ENCODE measurements around the gene CASKIN2. TPM values are rescaled to one million over a fixed set of nuclear protein-coding genes. Genes with fewer than 3 reads are reported as not detected.

The CASKIN2 gene
- total RNA-seq, 2 donors from 2014 or later: 37.7 to 60.2 TPM

DNA sequence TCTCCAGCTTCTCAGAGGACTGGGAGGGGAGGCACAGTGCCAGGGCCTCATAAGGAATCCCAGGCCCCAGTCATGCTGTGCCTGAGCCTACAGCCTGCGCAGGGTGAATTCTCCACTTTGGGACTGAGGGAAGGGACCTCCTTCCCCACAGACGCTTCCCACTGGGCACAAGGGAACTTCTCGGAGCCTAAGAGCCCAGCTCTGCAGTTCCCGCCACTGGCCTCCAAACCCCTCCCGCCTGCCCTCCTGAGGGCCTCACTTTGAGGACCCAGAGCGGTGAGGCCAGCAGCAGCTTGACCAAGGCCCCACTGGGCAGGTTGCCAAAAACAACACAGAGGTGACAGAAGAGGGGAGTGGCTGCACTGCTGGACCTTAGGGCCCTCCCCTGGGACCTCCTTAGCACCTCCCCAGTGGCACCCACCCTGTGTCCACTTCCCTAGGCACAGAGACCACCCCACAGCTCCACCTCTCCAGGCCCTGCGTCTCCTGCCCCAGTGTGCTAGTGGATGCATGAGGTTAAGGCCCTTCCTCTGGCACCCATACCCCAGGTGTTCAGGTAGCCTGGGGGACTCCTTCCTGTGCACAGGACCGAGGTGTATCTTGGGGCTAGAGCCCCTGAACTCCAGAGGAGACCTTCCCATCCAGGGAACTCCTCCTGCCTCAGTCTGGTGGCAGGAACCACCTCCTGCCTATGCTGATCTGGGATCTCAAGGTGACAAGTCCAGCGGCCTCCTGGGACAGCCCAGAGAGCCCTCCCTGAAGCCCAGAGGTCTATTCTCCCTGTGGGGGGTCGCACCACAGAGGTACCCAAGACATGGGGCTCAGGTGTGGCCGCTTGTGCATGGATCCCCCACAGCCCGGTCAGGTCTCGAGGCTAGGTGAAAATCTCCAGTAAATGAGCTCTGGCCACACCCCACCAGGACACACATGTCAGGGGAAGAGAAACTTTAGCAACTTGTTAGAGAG, 3.4 kb downstream of the CASKIN2 start:
- peak; percentile 76 for DNase-seq
- intact Hi-C loops (cut with DNase I): loop anchor here in 1 of 2 donors (10.0 kb wide), 2 partner anchors 57 to 87 kb away; partner anchors contain the start of gene TMEM94
- no peak for ATAC-seq

DNA sequence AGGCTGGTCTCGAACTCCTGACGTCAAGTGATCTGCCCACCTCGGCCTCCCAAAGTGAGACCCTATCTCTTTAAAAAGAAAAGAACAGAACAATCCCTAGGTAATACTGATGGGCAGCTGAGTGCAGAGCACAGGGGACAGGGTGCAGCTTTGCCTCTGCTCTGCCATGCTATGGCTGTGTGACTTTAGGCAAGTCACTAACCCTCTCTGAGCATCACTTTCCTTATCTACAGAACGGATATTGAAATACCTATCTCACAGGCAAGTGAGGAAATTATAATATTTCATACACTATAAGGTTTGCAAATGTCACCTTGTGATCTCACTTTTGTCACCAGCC, 4.1 kb downstream of the CASKIN2 start:
- DNase-seq (no peak), ATAC-seq (no peak)
- intact Hi-C loops (cut with DNase I): loop anchor here in 1 of 2 donors (10.0 kb wide), 2 partner anchors 56 to 86 kb away; partner anchors contain the start of gene TMEM94

DNA sequence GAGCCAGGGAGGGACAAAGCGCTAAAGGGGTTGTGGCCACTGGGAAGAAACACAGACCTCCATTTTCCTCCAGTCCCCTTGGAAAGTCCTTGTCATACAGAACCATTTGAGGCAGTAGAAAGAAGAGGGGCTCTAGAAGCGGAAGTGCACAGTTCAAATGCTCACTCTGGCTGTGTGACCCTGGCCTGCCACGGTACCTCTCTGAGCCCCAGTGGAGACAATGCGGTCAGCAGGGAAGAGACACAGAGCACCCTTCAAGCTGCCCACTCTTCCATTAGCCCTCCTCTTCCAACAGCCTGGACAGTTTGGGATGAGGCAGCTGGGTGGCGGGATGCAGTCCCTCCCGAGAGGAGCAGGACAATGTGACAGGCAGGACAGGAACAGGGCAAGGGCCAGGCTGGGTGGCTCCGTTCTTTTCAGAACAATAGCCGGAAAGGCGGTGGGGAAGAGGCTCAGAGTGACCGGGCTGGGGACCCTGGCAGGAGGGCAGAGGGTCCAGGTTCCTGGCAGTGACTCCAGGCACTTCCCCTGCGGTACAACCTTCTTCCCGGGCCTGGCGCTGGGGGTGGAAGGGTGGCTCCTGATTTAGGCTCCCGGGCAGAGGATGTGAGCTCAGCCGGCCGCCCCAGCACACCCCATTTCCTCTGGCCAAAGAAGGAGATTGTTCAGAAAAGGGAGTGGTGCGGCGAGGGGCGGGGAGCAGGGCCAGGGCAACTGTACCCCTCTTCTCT, 5.6 kb downstream of the CASKIN2 start:
- ATAC-seq: peak; percentile 33 to 48
- intact Hi-C loops (cut with DNase I): loop anchor here in 1 of 2 donors (10.0 kb wide), 2 partner anchors 55 to 85 kb away; partner anchors contain the start of gene TMEM94

DNA sequence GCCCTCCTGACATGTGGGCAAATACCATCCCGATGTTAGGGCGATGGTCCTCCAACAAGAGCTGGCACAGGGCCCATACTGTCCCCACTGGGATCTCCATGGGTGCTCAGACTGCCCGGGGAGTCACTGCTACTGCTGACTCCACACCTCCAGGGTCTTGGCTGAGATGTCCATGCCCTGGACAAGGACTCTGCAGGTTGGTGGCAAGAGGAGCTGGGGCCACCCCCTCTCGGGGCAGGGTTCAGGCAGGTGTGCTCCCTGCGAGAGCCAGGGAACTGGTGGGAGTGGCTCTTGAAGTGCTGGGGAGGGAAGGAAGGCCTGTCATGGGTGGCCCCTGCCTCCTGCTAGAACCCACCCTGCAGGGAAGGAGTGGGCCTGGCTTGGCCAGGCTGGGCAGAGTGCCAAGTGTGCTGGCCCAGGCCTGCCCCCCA, 6.4 kb downstream of the CASKIN2 start:
- DNase-seq: no peak
- ATAC-seq: peak in 1 of 2 donors; percentile 2
- intact Hi-C loops (cut with DNase I): no loop called here

More for the DNA sequence above, 5.6 kb downstream of the CASKIN2 start:
- peak; percentile 84 for DNase-seq

DNA sequence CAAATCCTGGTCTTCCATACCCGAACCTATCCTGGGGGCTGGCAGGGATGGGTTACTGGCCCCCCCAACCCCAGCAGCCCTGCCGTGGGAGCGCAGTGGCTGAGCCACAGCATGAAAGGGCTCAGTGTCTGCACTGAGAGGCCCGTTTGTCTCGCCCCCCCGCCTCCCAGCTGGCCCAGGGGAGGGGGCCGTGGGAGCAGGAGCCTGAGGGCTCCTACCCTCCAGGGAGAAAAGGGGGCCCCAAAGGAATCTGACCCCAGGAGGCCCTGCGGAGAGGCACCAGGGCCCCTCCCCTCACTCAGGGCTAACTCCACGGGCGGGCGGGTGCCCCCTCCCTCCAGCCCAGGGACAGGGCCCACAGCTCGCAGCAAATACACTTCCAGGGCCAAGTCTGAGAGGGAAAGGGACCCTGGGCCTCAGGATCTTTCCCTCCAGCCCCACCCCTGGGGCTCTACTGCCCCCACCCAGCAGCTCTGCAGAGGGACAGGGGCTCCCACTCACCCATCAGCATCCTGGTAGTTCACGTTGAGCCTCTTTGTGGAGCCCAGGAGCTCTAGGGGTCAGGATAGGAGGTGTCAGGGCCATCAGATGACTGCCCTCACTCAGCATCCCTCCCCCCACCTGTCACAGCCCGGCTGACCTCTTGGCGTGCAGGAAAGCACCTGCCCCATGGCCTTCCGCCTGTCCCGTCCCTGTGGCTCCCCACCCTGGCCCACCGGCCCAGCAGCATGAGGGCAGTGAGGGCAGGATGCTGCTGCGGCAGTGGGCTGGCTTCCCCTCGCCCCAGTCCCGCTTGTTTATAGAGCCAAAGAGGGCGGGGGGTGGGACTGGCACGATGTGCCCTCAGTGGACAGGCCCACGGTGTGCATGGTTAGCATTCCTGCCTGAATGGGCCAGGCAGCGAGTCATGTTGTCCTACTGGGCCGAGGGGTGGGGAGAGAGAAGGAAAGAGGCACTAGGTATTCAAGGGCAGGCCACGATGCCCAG, 7.3 kb downstream of the CASKIN2 start:
- DNase-seq (no peak), ATAC-seq (no peak)
- intact Hi-C loops (cut with DNase I): no loop called here

DNA sequence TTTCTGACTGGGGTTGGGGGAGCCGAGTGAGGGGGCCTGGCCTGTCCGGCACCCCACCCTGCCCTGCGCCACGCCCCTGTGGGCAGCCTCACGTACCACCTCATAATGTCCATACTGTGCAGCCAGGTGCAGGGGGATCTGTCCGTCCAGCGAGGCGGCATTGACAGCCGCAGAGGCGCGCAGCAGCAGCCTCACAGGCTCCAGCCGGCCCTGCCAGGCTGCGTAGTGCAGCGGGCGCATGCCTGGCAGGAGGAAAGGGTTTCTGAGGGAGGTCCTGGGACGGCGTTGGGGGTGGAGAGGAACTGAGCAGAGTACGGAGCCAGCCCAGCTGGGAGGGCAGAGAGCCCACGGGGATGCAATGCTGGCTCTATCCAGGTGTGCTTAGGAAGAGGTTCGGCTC, 8.4 kb downstream of the CASKIN2 start:
- DNase-seq (no peak), ATAC-seq (no peak)
- intact Hi-C loops (cut with DNase I): no loop called here

DNA sequence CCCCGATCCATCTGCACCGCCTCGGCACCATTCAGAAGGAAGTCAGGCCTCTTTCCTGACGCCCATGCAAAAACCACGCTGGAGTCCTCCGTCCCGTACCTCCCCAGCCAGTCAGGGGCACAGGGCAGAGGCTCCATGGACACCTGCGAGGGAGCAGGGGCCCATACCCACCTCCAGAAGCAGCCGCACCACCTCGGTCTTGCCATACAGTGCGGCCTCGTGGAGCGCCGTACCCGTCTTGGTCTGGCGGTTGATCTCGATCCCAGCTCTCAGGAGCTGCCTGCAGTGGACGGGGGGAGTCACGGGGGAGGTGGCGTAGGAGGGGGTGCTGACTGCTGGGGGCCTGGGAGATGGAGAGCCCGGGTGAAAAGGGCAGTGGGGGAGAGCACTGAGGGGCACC, 9.2 kb downstream of the CASKIN2 start:
- intact Hi-C loops (cut with DNase I): no loop called here
- DNase-seq (no peak), ATAC-seq (no peak)

DNA sequence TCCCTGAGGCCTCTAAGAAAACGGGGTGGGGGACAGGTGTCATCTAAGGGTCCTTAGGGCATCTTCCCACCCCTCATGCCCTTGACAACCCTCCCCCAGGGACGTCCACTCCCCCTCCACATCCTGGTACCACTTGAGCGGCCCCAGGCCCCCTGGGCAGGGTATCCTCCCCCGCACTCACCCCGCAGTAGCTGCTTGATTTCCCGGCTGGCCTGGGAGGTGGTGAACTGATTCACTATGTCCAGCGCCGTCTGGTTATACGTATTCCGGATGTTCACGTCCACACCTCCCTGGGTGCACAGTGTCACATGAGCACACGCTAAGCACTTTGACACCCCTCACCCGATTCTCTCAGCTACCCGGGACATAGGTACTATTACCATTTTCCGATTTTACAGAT, 9.7 kb downstream of the CASKIN2 start:
- intact Hi-C loops (cut with DNase I): no loop called here
- ATAC-seq (no peak), DNase-seq (no peak)

DNA sequence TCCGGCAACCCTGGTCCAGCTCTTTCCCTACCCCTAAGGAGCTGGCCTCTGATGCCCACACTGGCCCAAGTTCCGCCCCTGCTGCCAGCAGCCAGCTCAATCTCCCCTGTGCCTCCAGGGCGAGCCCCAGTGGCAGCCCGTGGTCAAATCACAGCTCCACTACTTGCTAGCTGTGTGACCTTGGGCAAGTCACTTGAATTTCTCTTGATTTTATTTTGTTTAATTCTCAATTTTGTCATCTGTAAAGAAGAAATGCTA, 10.3 kb downstream of the CASKIN2 start:
- intact Hi-C loops (cut with DNase I): no loop called here
- ATAC-seq: no peak
- DNase-seq: no peak

DNA sequence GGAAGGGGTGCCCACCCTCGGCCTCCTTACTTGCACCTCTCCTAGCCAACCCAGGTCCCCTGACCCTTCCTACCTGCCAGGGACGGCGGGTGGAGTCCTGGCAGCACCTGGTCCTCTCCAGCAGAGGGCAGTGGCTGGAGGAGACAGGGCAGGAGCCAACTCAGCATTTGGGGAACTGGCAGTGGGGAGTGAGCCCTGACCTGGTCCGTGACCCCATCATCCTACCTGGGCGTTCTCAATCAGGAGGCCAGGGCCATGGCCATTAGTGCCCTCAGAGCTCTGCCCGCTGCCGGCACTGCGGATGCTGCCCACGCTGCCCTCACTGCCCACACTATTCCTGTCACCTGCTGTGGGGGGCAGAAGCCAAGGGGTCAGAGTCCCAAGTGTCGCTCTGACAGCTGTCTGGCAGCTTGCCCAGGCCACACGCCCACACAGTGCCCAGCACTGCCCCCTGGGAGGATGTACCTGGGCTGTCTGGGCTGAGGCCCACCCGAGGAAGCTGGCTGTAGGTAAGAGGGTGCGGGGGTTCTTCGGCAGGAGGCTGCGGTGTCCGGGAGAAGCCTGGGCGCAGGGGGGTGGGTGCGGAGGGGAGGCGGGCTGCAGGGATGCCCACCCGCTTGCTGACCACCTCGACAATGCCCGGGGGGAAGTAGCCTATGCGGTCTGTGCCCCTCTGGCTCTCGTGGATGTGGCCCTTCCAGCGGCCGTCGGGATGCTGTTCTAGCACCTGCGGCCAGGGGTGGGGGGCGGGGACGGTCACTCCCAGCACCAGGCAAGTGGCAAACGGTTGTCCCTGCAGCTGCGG, 10.8 kb downstream of the CASKIN2 start:
- peak in 1 of 2 donors; percentile 3 for ATAC-seq
- no peak for DNase-seq
- intact Hi-C loops (cut with DNase I): no loop called here

DNA sequence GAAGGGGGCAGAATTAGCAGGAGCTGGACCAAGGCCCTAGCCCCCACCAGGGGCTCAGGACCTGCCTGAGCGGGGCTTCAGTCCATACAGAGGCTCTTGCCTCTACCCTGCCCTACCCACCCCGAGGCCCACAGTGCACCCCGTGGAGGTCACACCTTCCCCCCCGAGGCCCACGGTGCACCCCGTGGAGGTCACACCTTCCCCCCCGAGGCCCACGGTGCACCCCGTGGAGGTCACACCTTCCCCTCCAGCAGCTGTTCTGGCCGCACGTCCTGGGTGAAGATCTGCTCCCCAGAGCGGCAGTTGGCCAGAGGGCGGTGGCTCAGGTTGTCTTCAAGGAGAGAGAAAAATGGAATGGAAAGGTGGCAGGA, 11.4 kb downstream of the CASKIN2 start:
- intact Hi-C loops (cut with DNase I): no loop called here
- ATAC-seq: no peak

DNA sequence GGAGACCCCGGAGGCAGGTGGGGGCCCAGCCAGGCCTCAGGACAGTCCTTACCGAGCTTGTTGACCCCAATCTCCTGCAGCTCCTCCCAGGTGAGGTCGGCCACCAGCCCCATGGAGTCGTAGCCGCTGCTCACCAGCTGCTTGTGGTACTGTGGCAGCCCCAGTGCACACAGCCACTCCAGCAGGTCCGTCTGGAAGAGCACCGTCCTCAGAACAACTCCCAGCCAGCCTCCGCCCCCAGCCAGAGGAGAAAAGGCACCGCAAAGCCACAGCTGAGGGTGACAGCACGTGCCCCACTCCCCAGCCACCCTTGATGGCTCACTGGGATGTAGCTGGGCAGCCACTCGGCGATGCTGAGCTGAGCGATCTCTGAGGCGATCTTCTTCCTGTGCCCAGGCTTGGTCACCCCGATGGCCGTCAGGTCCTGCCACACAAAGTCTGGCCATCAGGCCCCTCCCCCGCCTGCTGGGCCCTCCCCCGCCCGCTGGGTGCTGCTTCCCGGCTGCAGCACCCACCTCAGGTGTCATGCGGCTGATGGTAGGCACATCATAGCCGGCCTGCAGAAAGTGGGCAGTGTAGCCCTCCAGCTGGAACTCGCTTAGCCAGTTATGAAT, 11.9 kb downstream of the CASKIN2 start:
- intact Hi-C loops (cut with DNase I): no loop called here
- ATAC-seq (no peak), DNase-seq (no peak)

More for the DNA sequence above, 11.4 kb downstream of the CASKIN2 start:
- DNase-seq: no peak

DNA sequence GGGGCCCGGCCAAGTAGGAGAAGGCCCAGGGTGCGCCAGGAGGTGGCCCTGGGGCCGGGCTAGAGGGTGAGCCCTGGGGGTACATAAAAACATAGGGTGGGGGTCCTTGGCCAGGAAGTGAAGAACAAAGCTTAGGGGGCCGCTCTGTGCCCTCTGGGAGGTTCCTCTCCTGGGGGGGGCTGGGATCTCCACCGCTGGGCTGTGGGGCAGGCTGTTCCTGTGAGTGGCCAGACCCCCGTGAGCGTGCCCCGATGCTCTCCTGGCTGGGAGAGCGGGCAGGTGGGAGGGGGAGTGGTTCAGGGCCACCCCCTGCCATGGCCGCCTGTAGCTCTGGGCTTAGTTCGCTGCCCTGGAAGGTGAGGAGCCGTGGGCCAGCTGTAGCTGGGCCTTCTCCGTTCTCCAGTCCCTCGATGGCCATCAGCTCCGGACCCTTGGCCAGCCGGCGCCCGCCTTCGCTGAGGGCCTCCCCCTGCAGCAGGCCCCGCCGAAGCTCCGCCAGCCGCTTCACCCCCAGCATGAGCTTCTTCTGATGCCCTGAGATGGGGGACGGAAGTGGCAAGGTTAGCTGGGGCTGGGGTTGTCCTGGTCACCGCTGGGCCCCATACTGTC, 12.5 kb downstream of the CASKIN2 start:
- no peak for DNase-seq
- ATAC-seq: no peak
- intact Hi-C loops (cut with DNase I): no loop called here

DNA sequence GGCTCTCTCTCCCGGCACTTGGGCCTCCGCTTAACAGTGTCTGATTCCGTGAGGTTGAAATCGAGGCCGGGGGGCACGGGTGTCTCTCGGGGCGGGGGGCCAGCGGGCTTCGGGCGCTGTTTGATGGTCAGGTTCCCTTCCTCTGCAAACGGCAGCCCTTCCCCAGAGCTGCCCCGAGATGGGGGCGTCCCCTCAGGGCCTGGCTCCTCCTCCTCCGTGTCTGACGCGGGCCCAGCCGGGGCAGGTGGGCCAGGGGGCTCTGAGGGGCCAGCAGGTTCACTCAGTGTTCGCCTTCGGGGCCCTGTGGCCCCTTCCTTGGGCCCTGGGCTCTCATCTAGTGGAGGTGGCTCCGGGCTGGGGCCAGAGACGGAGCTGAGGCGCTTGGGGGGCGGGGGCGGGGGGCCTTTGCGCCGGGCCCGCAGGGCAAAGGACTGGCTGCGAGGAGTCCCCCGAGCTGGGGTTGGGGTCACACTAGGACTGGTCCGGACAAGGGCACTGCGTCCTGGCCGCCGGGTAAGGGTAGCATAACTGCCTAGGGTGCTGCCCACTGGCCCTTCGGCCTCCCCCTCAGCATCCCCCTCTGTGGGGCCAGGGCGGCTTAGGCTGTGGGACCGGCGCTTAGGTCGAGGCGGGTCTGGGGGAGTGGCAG, 13.1 kb downstream of the CASKIN2 start:
- ATAC-seq (no peak), DNase-seq (no peak)
- intact Hi-C loops (cut with DNase I): no loop called here

DNA sequence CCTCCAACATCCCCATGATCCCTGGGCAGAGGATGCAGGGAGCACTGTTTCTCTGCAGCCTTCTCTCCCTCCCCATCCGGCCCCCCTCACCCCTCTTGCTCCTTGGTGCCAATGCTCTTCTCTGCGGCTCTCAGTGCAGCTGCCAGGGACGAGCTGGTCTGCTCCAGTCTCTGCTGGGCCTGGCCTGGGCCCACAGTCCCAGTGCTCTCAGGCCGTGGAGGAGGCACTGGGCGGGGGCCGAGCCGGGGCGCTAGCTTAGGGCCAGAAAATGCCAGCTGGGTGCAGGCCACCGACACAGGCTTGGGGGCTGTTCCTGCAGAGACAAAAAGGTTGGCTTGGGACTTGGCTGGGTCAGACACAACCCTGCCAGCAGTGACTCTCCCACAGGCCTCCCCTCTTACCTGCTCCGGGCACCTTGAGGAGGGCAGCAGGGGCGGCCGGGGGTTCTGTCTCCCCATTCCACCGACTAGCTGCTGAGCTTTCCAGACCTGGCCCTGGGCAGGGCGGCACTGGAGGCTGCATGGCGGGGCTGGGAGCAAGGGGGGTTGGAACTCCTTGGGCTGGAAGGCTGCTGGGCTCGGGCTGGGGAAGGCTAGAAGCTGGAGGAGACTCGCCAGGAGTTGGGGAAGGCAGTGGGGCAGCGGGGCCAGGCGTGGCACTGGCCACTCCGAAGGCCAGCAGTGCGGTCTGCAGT, 13.8 kb downstream of the CASKIN2 start:
- DNase-seq (no peak), ATAC-seq (peak in 1 of 2 donors; percentile 46)
- intact Hi-C loops (cut with DNase I): no loop called here

DNA sequence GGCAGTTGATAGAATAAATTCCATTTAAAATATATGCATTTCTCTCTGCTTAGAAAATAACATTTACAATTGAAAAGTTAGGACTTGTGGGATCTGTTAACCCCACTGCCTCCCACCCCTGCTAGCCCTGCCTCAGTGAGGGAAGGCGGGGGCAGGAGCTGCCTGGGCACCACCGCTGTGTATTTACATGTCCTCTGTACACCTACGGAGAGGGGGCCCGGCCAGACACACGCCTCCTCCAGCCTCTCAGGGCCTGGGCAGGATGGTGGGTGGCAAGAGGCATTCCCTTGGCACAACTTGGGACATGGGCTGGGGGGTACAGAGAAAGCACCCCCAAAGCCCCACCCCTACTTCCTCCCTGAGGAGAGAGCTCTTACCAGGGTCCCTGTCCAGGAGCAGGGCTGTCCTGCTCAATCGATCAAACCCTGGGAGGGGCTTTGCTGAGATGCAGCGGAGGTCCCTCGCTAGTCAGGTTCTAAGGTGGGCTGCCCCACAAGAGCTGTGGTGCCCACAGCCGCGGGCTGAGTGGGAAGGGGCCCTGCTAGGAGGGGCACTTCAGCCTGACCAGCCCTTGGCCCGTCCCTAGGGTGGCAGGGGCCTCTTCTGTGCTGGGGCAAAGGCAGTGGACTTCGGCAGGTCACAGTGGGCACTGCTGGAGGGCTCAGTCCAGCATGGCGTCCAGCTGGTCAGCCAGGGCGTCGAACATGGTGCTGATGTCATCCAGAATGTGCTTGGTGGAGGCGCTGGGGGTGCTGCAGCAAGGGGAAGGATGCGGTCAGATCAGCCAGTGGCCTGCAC, 14.7 kb downstream of the CASKIN2 start:
- intact Hi-C loops (cut with DNase I): no loop called here
- DNase-seq (no peak), ATAC-seq (no peak)

All from left cardiac atrium (tissue), 4 donors.